Esophagus muscularis mucosa (tissue), 4 donors: Measurements from ENCODE around the gene DISC1.

Experiments used
- EP300 ChIP-seq: sonication (generic); formaldehyde crosslinking; IDR thresholded peaks from one replicate; pipeline ENCODE4 v1.6.1; 2017; ENCODE audit warnings: antibody characterized with exemption
- POLR2A ChIP-seq: fragments of 450-650 bp; IDR thresholded peaks from one replicate; pipeline ENCODE4 v1.6.1; 2017; ENCODE audit warnings: antibody characterized with exemption, moderate library complexity, mild to moderate bottlenecking, low read depth
- POLR2AphosphoS5 ChIP-seq, 2 donors: sonication (generic); formaldehyde crosslinking; IDR thresholded peaks; one replicate each; pipeline ENCODE4 v1.6.1; 2017; ENCODE audit warnings: antibody characterized with exemption in 2 of 2
- TF ChIP-seq, protein P1 (sequence below), 3 experiments: fragments of 200-600 bp in 2 of 3; fragments of 450-650 bp in 1 of 3; sonication (generic) in 2 of 3; IDR thresholded peaks; one replicate each; pipeline ENCODE4 v1.5.1; 2017 to 2019; ENCODE audit warnings: antibody characterized with exemption in 3 of 3, mild to moderate bottlenecking in 2 of 3, moderate library complexity in 1 of 3

DNA sequence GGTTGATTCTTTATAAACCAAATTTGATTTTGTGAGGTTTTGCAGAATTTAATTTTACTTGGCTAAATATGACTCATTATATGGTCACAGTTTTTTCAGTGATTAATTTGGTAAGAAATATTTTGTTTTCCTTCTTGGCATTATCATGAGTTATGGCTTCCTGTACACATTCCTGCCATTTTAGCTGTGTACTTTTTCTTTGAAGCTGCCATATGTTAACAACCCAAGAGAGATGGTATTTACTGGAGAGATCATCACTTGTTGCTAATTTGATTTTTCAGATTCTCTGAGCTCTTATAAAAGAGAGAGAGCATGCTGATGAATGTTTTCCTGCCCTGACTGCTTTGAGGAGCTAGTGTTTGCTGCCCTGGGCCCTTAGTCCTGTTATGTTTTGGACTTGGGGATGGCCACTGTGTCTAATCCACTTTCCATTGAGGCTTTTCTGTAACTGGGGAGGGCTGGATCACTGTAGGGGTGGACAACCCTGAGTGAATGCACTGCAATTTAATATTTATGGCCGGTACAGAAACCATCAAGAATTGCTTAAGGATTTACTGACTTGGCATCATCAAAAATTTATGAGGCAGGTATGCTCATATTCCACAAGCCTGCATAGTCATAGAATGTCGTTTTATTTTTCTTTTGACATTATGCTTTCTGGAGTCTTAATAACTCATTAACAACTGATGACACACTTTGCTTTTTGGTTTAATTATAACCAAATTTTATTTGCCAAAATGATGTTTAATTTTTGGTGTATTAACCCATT lies 200.9 kb downstream of the DISC1 start:
- TF ChIP-seq POLR2AphosphoS5 (IDR thresholded peaks at IDR 0.05) (no peak), POLR2A (no peak), EP300 (no peak)
- TF ChIP-seq, protein P1, sequence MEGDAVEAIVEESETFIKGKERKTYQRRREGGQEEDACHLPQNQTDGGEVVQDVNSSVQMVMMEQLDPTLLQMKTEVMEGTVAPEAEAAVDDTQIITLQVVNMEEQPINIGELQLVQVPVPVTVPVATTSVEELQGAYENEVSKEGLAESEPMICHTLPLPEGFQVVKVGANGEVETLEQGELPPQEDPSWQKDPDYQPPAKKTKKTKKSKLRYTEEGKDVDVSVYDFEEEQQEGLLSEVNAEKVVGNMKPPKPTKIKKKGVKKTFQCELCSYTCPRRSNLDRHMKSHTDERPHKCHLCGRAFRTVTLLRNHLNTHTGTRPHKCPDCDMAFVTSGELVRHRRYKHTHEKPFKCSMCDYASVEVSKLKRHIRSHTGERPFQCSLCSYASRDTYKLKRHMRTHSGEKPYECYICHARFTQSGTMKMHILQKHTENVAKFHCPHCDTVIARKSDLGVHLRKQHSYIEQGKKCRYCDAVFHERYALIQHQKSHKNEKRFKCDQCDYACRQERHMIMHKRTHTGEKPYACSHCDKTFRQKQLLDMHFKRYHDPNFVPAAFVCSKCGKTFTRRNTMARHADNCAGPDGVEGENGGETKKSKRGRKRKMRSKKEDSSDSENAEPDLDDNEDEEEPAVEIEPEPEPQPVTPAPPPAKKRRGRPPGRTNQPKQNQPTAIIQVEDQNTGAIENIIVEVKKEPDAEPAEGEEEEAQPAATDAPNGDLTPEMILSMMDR (IDR thresholded peaks at IDR 0.05) = no peak
